ENCODE results near the gene FAM227A. TPM values are rescaled to one million over a fixed set of nuclear protein-coding genes. Genes with fewer than 3 reads are reported as not detected.

FAM227A gene
- polyA plus RNA-seq, 3 donors = 4.4 to 7.9 (median 5.3) TPM

DNA sequence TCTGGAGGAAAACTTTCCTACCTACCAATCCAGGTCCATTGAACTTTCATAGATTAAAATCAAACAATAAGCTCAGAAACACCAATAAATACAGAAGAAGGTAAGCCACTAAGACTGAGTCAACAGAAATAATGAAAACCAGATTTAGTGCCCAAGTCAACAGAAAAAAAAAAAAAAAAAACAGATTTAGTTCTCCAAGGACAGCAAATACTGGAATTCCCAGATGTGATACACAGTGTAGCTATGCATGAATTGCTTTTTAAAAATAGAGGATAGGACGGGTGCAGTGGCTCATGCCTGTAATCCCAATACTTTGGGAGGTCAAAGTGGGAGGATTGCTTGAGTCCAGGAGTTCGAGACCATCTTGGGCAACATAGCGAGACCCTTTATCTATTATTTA is 101.9 kb downstream of the FAM227A start:
- DNase-seq (ENCODE audit: low read depth in 3 of 3, low spot score in 2 of 3) = no peak

DNA sequence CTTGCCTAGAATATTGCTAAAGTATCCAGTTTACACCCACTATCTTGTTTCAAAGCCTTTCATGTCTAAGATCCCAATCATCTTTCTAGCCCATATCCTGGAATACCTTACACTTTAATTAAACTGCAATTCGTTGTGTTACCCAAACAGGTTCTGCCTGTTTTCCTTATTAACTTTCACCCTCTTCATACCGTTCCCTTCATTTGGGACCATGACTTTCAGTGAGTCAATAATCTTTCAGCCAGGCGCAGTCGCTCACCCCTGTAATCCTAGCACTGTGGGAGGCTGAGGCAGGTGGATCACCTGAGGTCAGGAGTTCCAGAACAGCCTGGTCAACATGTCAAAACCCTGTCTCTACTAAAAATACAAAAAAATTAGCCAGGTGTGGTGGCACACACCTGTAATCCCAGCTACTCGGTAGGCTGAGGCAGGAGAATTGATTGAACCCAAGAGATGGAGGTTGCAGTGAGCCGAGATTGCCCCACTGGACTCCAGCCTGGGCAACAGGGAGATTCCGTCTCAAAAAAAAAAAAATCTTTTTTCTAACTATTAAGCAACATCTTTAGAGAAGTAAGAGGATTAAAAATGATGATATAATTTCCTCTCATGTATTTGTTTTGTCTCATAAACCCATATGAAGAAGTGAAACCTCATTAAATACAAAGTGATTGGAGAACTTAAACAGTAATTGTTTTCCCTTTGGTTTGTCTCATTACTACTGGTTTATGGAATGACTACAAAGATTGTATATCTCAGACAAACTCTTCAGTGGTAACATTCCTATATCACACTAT is 106.9 kb downstream of the FAM227A start:
- DNase-seq (ENCODE audit: low read depth in 3 of 3, low spot score in 2 of 3) = peak in 1 of 3 donors; percentile 36

DNA sequence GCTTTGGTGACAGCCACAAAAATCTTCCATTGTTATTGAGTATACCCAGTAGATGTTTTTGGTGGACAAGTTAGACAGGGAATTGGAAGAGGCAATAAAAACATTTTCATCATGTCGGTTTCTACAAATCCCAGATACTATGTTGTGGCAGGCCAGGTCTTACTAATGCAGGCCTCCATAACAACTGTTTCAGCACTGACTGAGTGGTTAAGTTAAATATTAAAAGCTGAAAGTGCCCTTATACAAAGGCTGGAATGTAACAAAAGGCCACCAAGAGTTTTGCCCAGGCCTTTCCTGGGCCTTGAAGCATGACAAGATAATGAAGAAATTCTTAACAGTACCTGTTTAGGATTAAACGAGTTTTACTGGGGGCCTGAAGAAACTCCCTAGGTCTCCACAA is 115.5 kb downstream of the FAM227A start:
- DNase-seq (ENCODE audit: low read depth in 3 of 3, low spot score in 2 of 3) = no peak

DNA sequence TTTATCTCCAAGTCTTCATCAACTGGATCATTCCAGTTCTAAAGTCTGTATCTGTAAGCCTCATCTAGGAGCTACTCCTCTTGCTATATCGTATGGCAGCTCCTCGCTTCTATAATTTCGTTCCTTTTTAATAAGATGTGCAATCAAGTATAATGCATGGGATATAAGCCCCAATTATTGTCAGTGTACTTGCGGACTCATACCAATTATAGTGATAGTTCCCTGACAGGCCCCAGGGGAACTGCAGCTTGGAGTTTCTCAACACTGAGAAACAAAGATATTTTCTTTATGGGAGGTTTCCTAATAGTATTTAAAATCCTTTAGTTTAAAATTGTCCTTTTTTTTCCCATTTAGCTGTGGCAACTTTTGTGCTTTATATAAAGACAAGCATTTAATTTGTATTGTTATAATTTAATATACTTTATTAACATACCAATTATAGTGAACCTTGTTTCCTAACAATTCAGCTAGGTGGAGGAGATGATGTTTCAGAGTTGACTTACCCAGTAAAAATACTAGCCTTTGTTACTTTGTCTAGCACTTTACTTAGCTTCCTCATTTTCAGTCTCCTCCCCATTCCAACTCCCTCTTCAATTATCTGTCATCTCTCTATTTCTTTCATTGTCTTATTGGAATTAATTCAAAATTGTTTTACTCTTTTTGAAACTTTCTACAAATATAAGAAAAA is 124.8 kb downstream of the FAM227A start:
- no peak for DNase-seq (ENCODE audit: low read depth in 3 of 3, low spot score in 2 of 3)

Other genes with a start within 250 kb of the FAM227A start
- gene KCNJ4, start 201.2 kb downstream of the FAM227A start, polyA plus RNA-seq (ENCODE audit: insufficient read length in 3 of 3) = under 1 TPM; 0.07 to 0.11 (median 0.10) TPM
- 10 to 100 TPM in 2 of 3 donors, 1 to 10 TPM in 1; 9.1 to 12.0 (median 11.1) TPM for gene KDELR3, start 188.3 kb downstream of the FAM227A start, polyA plus RNA-seq (ENCODE audit: insufficient read length in 3 of 3)
- 100 to 1,000 TPM; 725 to 879 (median 768) TPM for gene DDX17, start 150.1 kb downstream of the FAM227A start, polyA plus RNA-seq (ENCODE audit: insufficient read length in 3 of 3)
- 1 to 10 TPM; 5.0 to 6.7 (median 5.4) TPM for gene DMC1, start 86.2 kb downstream of the FAM227A start, polyA plus RNA-seq (ENCODE audit: insufficient read length in 3 of 3)
- gene CBY1, start 246 bp upstream of the FAM227A start, polyA plus RNA-seq (ENCODE audit: insufficient read length in 3 of 3) = 10 to 100 TPM; 60.4 to 62.6 (median 61.8) TPM
- 100 to 1,000 TPM in 2 of 3 donors, 10 to 100 TPM in 1; 99.8 to 103 (median 103) TPM for gene TOMM22, start 25.6 kb upstream of the FAM227A start, polyA plus RNA-seq (ENCODE audit: insufficient read length in 3 of 3)
- gene JOSD1, start 44.6 kb upstream of the FAM227A start, polyA plus RNA-seq (ENCODE audit: insufficient read length in 3 of 3) = 10 to 100 TPM; 36.9 to 41.4 (median 39.2) TPM
- gene GTPBP1, start 49.6 kb upstream of the FAM227A start, polyA plus RNA-seq (ENCODE audit: insufficient read length in 3 of 3) = 10 to 100 TPM; 42.0 to 44.0 (median 42.0) TPM
- gene SUN2, start 99.6 kb upstream of the FAM227A start, polyA plus RNA-seq (ENCODE audit: insufficient read length in 3 of 3) = 10 to 100 TPM; 47.3 to 50.6 (median 47.6) TPM
- gene DNAL4, start 137.8 kb upstream of the FAM227A start, polyA plus RNA-seq (ENCODE audit: insufficient read length in 3 of 3) = 10 to 100 TPM; 32.2 to 38.0 (median 35.5) TPM
- gene NPTXR, start 187.6 kb upstream of the FAM227A start, polyA plus RNA-seq (ENCODE audit: insufficient read length in 3 of 3) = 1 to 10 TPM; 4.1 to 4.4 (median 4.3) TPM
- 10 to 100 TPM; 32.4 to 37.5 (median 33.3) TPM for gene CBX6, start 215.8 kb upstream of the FAM227A start, polyA plus RNA-seq (ENCODE audit: insufficient read length in 3 of 3)

Data from right renal cortex interstitium (tissue), 3 donors.